Measurements from ENCODE around the gene SPSB3. TPM values are rescaled to one million over a fixed set of nuclear protein-coding genes. Genes with fewer than 3 reads are reported as not detected.

SPSB3 gene
- total RNA-seq, 1 donor from 2014 or later: 24.9 TPM

- Mint-ChIP-seq H3K27me3 (no peaks in the 10 kb centered on the region), H3K27ac (no peak overlapping the region), H3K36me3 (ENCODE audit: low read depth) (peaks cover 18% of the 10 kb centered on the region), H3K4me1 (no peaks in the 10 kb centered on the region), H3K9me3 (no peaks in the 10 kb centered on the region), H3K4me3 (no peak overlapping the region)
- no peak for DNase-seq
- intact Hi-C loops (cut with micrococcal nuclease): no loop called here
These were observed 19.4 kb downstream of the SPSB3 start for GRCh38 chr16:1762879-1763520.

DNA sequence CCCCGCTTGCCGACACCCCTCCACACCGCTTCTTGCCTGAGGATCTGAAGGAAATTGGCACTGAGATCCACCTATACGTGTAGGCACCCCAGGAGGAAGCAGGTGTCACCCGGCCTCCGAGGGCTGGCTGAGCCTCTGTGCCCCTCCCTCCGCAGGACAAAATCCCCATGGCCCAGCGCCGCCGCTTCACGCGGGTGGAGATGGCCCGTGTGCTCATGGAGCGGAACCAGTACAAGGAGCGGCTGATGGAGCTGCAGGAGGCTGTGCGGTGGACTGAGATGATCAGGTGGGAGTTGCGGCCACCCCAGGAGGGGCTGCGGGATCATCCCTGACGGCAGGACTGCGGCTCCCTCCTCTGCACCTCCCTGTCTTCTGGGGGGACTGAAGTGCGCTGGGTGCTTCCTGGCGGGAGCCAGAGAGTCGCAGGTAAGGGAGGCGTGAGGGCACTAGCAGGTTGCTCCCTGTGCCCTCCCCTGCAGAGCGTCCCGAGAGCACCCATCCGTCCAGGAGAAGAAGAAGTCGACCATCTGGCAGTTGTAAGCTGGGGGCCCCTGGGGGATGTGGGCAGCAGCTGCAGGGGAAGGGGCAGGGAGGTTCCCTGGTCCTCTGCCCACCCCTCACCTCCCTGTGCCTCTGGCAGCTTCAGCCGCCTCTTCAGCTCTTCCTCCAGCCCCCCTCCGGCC lies 20.0 kb downstream of the SPSB3 start:
- no peaks in the 10 kb centered on the region for H3K9me3 Mint-ChIP-seq
- intact Hi-C loops (cut with micrococcal nuclease): no loop called here
- DNase-seq: no peak
- peaks cover 18% of the 10 kb centered on the region for H3K36me3 Mint-ChIP-seq (ENCODE audit: low read depth)
- no peaks in the 10 kb centered on the region for H3K4me1 Mint-ChIP-seq
- H3K4me3 Mint-ChIP-seq: no peak overlapping the region
- H3K27ac Mint-ChIP-seq: no peak overlapping the region
- no peaks in the 10 kb centered on the region for H3K27me3 Mint-ChIP-seq

GRCh38 chr16:1761751-1762150 lies 20.6 kb downstream of the SPSB3 start:
- intact Hi-C loops (cut with micrococcal nuclease): no loop called here
- H3K27me3 Mint-ChIP-seq: no peaks in the 10 kb centered on the region
- no peak overlapping the region for H3K27ac Mint-ChIP-seq
- H3K36me3 Mint-ChIP-seq (ENCODE audit: low read depth): peaks cover 14% of the 10 kb centered on the region
- peaks cover 3% of the 10 kb centered on the region for H3K4me1 Mint-ChIP-seq
- no peak for DNase-seq
- no peak overlapping the region for H3K4me3 Mint-ChIP-seq
- no peaks in the 10 kb centered on the region for H3K9me3 Mint-ChIP-seq

- H3K36me3 Mint-ChIP-seq (ENCODE audit: low read depth): peaks cover 12% of the 10 kb centered on the region
- no peaks in the 10 kb centered on the region for H3K27me3 Mint-ChIP-seq
- no peak overlapping the region for H3K4me3 Mint-ChIP-seq
- H3K9me3 Mint-ChIP-seq: no peaks in the 10 kb centered on the region
- DNase-seq: no peak
- H3K4me1 Mint-ChIP-seq: peaks cover 5% of the 10 kb centered on the region
- intact Hi-C loops (cut with micrococcal nuclease): no loop called here
- no peak overlapping the region for H3K27ac Mint-ChIP-seq
These were observed 21.5 kb downstream of the SPSB3 start for GRCh38 chr16:1760911-1761310.

GRCh38 chr16:1759511-1759910 lies 22.9 kb downstream of the SPSB3 start:
- no peak for DNase-seq
- H3K9me3 Mint-ChIP-seq: no peaks in the 10 kb centered on the region
- H3K36me3 Mint-ChIP-seq (ENCODE audit: low read depth): peaks cover 17% of the 10 kb centered on the region
- H3K4me3 Mint-ChIP-seq: no peak overlapping the region
- intact Hi-C loops (cut with micrococcal nuclease): no loop called here
- no peak overlapping the region for H3K27ac Mint-ChIP-seq
- peaks cover 5% of the 10 kb centered on the region for H3K4me1 Mint-ChIP-seq
- no peaks in the 10 kb centered on the region for H3K27me3 Mint-ChIP-seq

DNA sequence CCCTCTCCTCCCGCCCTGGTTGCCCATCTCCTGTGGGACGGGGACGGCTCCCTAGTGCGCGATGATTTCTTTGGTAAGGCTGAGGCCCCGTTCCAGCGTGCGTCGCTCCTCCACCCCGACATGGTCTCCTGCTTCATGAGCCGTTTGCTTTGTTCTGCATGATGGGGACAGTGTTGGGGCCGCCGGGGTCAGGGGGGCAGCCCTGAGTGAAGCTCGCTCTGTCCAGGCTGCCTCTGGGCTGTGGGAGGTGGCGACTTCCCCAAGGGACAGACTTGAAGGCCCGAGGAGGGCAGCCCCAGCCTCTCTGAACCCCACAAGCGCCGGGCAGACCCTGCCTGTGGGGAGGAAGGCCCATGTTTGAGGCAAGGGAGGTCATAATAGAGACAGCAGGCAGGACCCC lies 23.4 kb downstream of the SPSB3 start:
- Mint-ChIP-seq H3K36me3 (ENCODE audit: low read depth) (peaks cover 18% of the 10 kb centered on the region), H3K9me3 (no peaks in the 10 kb centered on the region), H3K27me3 (no peaks in the 10 kb centered on the region), H3K4me3 (no peak overlapping the region), H3K27ac (no peak overlapping the region), H3K4me1 (peaks cover 5% of the 10 kb centered on the region)
- DNase-seq: no peak
- intact Hi-C loops (cut with micrococcal nuclease): no loop called here

DNA sequence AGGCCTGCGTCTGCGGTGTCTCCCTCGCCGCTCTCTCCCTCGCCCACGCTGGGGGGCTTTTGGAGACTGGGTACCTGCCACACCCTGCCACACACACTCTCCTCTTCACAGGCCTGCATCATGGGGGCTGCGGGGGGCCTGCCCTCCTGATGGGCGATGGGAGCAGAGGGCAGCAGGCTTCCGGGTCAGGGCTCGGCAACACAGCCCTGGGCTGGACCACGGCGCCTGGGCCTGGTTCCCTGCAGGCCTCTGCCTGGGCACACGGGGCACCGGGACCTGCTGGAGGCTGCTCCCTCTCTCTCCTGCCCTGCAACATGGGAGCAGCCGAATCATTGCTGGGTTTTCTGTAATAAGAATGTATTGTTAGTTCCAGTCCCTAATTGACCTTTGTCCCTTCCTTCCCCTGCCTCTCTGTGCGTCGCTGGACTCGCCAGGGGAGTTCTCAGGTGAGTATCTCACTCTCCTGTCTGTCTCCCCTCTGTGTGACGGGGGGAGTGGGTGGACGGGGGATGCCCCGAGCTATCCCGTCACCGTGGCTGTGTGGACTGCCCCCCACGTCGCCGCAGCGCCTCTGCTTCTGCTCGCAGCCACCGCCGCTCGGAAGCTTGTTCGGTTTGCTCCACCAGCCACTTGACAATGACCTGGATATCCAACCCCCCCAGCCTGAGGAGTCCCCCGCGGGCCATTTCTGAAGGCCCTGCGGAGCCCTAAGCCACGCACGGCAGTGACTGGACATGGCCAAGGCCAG lies 24.5 kb downstream of the SPSB3 start:
- peaks cover 5% of the 10 kb centered on the region for H3K4me1 Mint-ChIP-seq
- H3K9me3 Mint-ChIP-seq: no peaks in the 10 kb centered on the region
- intact Hi-C loops (cut with micrococcal nuclease): no loop called here
- H3K4me3 Mint-ChIP-seq: no peak overlapping the region
- no peak for DNase-seq
- H3K36me3 Mint-ChIP-seq (ENCODE audit: low read depth): peaks cover 18% of the 10 kb centered on the region
- H3K27me3 Mint-ChIP-seq: no peaks in the 10 kb centered on the region
- H3K27ac Mint-ChIP-seq: peak overlapping the region; percentile 66

DNA sequence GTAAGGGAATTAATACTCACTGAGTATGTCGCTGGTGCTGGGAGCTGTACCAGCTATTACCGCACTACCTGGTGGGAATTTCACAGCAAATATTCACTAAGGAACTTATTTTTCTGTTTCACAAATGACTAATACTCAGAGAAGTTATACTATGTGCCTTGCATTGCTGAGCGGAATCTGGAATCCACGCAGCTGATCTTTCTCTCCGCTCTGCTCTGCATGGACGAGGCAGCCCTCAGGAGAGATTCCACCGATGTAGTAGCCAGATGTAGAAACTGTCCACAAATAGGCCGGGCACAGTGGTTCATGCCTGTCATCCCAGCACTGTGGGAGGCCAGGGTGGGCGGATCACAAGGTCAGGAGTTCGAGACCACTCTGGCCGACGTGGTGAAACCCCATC lies 28.2 kb downstream of the SPSB3 start:
- H3K4me1 Mint-ChIP-seq: peaks cover 5% of the 10 kb centered on the region
- DNase-seq: no peak
- H3K27ac Mint-ChIP-seq: no peak overlapping the region
- H3K36me3 Mint-ChIP-seq (ENCODE audit: low read depth): peaks cover 9% of the 10 kb centered on the region
- H3K9me3 Mint-ChIP-seq: no peaks in the 10 kb centered on the region
- intact Hi-C loops (cut with micrococcal nuclease): no loop called here
- H3K27me3 Mint-ChIP-seq: no peaks in the 10 kb centered on the region
- no peak overlapping the region for H3K4me3 Mint-ChIP-seq

- peaks cover 13% of the 10 kb centered on the region for H3K36me3 Mint-ChIP-seq (ENCODE audit: low read depth)
- intact Hi-C loops (cut with micrococcal nuclease): no loop called here
These were observed 29.5 kb downstream of the SPSB3 start for GRCh38 chr16:1752853-1753252.

DNA sequence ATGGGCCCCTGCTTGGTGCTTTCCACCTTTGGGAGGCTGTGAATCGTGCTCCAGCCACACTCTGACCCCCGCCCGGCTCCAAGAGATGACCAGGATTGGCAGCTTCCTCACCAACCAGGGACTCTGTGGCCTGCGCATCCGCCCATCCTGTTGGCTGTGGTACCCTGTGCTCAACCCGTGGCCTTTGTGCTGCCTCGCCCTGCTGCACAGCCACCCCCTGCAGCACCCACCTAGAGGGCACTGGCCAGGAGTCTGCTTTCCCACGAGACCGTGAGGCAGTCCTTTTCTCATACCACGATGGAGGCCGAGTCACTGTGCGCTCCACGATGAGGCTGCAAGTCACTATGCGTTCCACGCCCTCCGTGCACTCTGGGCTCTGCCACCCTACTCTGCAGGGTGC lies 30.4 kb downstream of the SPSB3 start:
- no peak for DNase-seq
- Mint-ChIP-seq H3K4me3 (no peak overlapping the region), H3K9me3 (no peaks in the 10 kb centered on the region), H3K36me3 (ENCODE audit: low read depth) (peaks cover 13% of the 10 kb centered on the region), H3K4me1 (peaks cover 3% of the 10 kb centered on the region), H3K27me3 (no peaks in the 10 kb centered on the region), H3K27ac (no peak overlapping the region)
- intact Hi-C loops (cut with micrococcal nuclease): no loop called here

More at GRCh38 chr16:1752853-1753252, 29.5 kb downstream of the SPSB3 start:
- Mint-ChIP-seq H3K4me1 (peaks cover 5% of the 10 kb centered on the region), H3K9me3 (no peaks in the 10 kb centered on the region), H3K4me3 (no peak overlapping the region), H3K27ac (no peak overlapping the region), H3K27me3 (no peaks in the 10 kb centered on the region)
- DNase-seq: no peak

DNA sequence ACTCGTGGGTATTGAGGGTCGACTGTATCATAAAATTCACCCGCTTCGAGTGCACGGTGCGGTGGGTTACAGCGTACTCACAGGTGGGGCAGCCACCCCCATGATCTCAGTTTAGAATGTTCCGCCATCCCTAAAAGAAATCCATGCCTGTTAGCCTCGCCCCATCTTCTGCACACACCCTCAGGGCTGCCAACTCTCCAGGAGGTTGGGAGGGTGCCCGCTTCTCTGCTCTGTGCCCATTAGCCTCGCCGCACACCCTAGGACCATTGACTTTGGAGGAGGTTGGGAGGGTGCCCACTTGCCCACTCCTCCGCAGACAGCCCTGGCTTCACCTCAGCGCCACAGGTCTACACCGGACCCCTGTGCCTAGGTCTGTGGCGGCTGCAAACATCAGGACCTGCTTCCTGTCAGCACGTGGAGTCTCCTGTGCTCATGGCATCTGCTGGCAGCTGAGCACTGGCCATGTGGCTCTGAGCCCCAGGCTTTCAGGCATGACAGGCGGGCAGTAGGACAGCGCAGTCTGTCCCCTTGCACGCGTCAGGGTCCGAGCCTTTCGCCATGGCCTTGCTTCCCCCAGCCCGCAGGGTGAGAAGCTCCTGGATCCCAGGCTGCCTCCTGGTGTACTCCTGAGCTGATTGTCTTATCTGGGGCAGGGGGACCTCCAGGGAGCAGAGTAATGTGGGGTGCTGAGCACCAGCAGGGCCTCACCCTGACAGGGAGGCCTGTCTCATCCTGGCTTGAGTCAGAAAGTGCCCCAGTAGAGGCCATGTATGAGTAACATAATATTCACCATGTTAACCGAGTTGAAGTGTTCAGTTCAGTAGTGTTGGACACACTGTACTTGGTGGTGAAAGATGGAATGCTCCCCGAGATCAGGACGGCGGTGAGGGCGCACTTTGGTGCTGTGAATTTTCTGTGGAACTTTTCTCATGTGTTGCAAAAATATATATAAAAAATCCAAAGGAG lies 32.9 kb downstream of the SPSB3 start:
- intact Hi-C loops (cut with micrococcal nuclease): no loop called here
- H3K36me3 Mint-ChIP-seq (ENCODE audit: low read depth): peaks cover 8% of the 10 kb centered on the region
- no peaks in the 10 kb centered on the region for H3K4me1 Mint-ChIP-seq
- no peak for DNase-seq
- H3K9me3 Mint-ChIP-seq: no peaks in the 10 kb centered on the region
- no peak overlapping the region for H3K27ac Mint-ChIP-seq
- no peaks in the 10 kb centered on the region for H3K27me3 Mint-ChIP-seq
- no peak overlapping the region for H3K4me3 Mint-ChIP-seq

- no peaks in the 10 kb centered on the region for H3K9me3 Mint-ChIP-seq
- no peaks in the 10 kb centered on the region for H3K27me3 Mint-ChIP-seq
- no peak overlapping the region for H3K4me3 Mint-ChIP-seq
- no peak overlapping the region for H3K27ac Mint-ChIP-seq
- H3K36me3 Mint-ChIP-seq (ENCODE audit: low read depth): peaks cover 7% of the 10 kb centered on the region
- intact Hi-C loops (cut with micrococcal nuclease): no loop called here
- H3K4me1 Mint-ChIP-seq: no peaks in the 10 kb centered on the region
- DNase-seq: no peak
These were observed 34.4 kb downstream of the SPSB3 start for GRCh38 chr16:1747934-1748333.

GRCh38 chr16:1746693-1747195 lies 35.6 kb downstream of the SPSB3 start:
- no peak overlapping the region for H3K27ac Mint-ChIP-seq
- peaks cover 7% of the 10 kb centered on the region for H3K36me3 Mint-ChIP-seq (ENCODE audit: low read depth)
- intact Hi-C loops (cut with micrococcal nuclease): no loop called here

More at GRCh38 chr16:1746693-1747195, 35.6 kb downstream of the SPSB3 start:
- no peaks in the 10 kb centered on the region for H3K27me3 Mint-ChIP-seq
- DNase-seq: no peak
- H3K9me3 Mint-ChIP-seq: no peaks in the 10 kb centered on the region
- H3K4me3 Mint-ChIP-seq: no peak overlapping the region
- H3K4me1 Mint-ChIP-seq: no peaks in the 10 kb centered on the region
